ENCODE measurements around the gene ADAM8.
A peak's percentile ranks its signal among the peaks of the same experiment; 100 is the strongest.

Gene ADAM8

GRCh38 chr10:133308421-133309099 is 31.9 kb upstream of the ADAM8 start, which contains the start of the genes TUBGCP2 and ZNF511:
TUBGCP2 (minus strand) TSS chr10:133308872; CDS start chr10:133302941, 5,931 bp downstream.
ZNF511 (plus strand) TSS chr10:133308914; CDS start chr10:133308944, 30 bp downstream.
- peak; percentile 61 for DNase-seq (ENCODE audit: low spot score)

DNA sequence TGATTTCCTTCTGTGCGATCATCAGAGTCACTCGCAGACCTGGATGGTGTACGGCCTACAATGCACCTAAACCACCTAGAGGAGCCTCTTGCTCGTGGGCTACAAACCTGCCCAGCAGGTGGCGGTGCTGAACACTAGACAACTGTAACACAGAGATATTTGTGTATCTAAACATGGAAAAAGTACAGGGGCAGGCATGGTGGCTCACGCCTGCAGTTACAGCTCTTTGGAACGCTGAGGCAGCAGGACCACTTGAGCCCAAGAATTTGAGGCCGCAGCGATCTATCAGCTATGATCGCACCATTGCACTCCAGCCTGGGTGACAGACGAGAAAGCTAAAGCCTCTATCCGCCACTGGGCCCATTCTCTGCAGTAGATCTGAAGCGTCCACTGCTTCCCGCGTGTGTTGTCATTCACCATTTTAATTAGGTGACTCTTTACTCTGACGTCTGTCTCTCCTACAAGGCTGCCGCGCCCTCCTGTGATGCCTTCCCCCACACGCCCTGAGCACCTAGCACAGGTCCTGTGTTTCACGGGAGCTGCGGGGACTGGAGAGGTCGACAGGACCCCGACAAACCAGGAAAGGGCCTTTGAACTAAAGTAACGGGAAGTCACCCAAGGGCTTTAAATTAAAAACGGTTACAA is 31.2 kb upstream of the ADAM8 start:
- DNase-seq (ENCODE audit: low spot score) = peak; percentile 88

DNA sequence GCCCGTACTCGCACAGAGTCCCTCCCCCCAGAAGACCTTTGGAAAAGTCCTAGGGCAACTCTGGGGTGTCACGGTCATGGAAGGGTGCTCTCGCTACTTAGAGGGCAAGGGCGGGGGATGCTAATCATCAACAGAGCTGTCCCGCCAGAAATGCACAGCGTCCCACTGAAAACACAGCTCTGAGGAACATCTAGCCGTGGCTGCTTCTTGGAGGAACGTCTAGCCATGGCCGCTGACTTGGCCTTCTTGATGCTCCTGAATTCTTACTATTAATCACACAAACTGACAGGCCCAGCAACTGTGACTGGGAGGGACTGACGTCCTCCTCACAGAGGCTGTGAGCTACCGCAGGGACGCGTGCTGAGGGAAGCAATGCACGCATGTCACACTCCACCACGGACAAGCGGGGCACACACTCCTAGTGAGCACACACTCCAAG is 30.3 kb upstream of the ADAM8 start:
- no peak for DNase-seq (ENCODE audit: low spot score)

- DNase-seq (ENCODE audit: low spot score) = no peak
Measured at GRCh38 chr10:133306097-133306476, 29.4 kb upstream of the ADAM8 start.

DNA sequence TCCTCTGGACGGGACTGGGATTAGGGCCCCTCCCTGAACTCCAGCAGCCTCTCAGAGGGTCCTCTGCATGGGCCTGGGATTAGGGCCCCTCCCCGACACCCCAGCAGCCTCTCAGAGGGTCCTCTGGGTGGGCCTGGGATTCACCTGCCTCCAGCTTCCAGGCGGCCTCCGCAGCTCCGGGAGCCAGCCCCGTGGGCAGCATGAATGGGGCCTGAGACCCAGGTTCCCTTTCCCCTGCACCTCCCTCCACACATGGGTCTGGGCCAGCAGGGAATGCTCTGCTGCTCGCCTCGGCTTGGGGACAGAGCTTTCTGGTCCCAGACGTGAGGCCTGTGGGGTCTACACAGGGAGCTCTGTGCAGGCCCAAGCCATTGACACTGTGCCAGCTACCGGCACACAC is 26.5 kb upstream of the ADAM8 start:
- no peak for DNase-seq (ENCODE audit: low spot score)

- no peak for DNase-seq (ENCODE audit: low spot score)
Measured at GRCh38 chr10:133302230-133302629, 25.6 kb upstream of the ADAM8 start.

GRCh38 chr10:133299738-133300137 is 23.1 kb upstream of the ADAM8 start:
- DNase-seq (ENCODE audit: low spot score) = no peak

DNA sequence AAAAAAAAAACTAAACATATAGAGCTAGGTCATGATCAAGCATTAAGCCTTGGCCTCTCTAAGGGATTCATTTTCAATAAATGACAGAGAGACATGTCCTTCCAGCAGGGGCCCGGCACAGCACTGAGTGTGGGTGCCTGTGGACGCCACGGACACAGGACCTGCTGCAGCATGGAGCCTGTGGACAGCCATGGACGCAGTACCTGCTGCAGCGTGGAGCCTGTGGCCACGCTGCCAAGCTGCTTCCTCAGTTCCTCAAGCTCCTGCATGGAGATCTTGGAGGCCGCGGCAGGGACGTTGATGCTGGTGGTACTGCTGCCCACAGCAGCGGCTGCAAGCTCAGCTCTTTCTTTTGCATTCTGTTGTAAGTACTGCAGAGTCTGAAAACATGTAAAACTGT is 22.6 kb upstream of the ADAM8 start:
- no peak for DNase-seq (ENCODE audit: low spot score)

DNA sequence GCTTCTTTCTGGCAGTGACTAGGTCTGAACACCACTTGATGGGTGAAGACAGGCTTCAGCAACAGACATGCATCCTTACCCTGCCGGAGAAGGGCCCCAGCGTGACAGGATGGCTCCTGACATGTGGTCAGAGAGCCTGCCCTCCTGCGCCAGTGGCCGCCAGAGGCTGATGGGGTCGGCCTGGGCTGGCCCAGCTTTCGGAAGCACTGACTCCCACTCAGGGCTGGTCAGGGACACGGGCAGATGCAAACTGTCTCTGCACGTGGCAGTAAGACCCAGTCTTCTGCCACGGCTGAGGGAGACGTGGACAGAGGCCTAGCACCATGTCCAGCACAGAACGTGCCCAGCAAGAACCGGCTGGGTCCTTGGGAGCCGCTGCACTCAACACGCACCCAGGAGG is 21.8 kb upstream of the ADAM8 start:
- DNase-seq (ENCODE audit: low spot score) = no peak

DNA sequence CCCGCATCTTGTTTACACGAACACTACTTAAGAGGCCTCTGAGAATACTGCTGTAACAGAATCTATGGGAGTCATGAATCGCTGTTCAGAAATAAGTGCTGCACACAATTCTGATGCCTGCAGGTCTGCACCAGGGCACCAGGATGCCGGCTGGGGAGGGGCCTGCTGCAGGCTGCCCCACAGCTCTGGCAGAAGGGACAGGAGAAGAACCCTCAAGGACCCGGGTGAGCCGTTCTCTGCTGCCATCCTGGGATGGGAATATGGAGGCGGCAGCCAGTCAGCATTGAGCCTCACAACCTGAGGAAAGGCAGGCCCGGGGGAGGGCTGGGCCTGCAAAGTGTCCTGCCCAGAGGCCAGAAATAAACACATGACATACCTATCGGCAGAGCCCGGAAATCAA is 20.8 kb upstream of the ADAM8 start:
- no peak for DNase-seq (ENCODE audit: low spot score)

- DNase-seq (ENCODE audit: low spot score) = no peak
Measured at GRCh38 chr10:133295426-133296320, 19.0 kb upstream of the ADAM8 start.

GRCh38 chr10:133294189-133294588 is 17.5 kb upstream of the ADAM8 start:
- DNase-seq (ENCODE audit: low spot score) = no peak

DNA sequence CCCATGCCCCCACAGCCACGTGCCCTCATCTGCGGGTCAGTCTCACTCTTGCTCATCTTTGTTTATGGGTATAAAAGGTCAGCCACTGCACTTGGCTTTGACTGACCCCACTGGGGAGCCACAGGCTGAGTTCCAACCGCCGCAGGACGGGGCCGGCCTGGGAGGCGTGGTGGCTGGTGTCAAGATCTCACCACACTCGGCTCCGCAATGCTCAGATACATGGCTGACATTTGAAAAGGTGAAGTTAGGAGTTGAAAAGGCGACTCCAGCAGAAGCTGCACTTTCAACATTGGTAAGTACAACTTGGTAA is 17.1 kb upstream of the ADAM8 start:
- no peak for DNase-seq (ENCODE audit: low spot score)

DNA sequence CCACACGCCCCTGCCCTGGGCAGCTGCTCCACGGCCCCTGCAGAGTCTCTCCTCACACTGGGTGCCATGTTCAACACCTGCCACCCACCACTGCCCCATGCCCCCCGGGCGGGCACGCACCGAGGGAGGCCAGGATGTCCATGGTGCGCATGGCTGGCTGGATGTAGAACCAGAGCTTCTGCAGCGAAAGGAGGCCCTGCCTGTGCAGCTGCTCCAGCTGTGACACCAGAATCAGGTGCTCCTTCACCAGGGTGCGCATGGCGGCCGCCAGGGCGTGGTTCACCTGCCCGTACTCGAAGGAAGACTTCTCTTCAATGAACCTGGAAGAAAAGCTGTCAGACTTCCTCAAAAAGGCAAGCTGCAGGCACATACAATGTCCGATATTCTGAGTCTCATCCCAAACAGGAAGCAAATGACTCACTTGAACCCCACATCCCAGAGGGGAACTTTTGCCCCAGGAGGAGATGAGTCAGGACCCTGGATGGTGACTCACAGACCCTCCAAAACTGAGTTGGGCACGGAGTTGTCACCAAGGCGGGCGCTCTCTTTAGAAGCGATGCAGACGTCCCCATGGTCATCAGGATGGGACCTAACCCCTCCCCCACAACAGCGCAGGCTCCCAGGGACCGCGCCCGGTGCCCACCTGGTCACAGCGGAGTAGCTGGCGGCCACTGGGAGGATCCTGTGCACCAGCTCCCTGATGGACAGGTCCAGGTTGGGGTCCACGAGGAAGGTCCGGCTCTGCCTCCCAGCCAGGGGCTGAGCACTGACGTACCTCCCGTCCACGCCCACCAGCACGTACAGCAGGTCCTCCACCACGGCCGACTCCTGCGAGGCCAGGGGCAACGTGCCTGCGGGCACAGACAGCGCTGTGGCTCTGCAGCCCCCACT is 16.5 kb upstream of the ADAM8 start:
- peak; percentile 14 for DNase-seq (ENCODE audit: low spot score)

DNA sequence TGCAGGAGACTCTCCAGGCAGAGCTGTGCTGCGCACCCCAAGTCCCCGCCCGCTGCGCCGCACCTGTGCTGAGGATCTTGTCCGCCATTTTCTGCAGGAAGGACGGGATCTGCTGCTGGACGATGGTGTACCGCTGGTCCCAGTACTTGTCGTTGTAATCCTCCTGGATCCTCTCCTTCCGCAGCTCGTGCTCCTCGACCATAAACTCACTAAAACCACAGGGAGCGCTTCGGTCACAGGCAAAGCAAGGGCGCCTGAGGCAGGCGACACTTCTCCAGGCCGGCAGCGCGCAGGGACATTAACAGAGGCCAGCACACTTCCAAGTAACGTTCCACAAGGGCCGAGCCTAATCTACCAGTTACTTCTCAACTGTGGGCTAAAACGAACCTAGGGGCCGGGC is 13.1 kb upstream of the ADAM8 start:
- no peak for DNase-seq (ENCODE audit: low spot score)

DNA sequence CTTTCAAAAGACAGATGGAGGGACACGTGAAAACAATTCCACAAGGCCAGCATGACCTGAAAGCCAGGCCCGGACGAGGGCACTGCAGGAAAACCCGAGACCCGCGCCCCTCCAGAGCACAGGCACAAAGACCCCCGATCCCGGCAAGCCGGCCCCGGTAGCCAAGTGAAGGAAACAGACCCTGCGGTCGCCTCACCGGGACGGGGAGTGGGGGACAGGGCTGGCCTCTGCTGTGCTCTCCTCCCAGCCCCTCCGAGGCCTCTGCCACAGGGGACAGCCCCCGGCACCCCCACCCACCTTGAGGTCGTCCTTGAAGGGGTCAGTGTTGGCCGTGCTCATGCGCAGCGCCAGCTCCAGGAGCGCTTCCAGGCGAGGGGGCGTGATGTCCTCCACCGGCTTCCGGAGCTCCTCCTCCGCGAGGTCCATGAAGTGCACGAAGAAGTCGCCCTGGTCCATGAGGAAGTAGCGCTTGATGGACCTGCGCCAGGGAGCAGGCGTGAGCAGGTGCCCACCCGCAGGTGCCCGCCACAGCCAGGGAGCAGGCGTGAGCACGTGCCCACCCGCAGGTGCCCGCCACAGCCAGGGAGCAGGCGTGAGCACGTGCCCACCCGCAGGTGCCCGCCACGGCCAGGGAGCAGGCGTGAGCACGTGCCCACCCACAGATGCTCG is 11.3 kb upstream of the ADAM8 start:
- no peak for DNase-seq (ENCODE audit: low spot score)

- DNase-seq (ENCODE audit: low spot score) = no peak
Measured at GRCh38 chr10:133286366-133286765, 9.7 kb upstream of the ADAM8 start.

DNA sequence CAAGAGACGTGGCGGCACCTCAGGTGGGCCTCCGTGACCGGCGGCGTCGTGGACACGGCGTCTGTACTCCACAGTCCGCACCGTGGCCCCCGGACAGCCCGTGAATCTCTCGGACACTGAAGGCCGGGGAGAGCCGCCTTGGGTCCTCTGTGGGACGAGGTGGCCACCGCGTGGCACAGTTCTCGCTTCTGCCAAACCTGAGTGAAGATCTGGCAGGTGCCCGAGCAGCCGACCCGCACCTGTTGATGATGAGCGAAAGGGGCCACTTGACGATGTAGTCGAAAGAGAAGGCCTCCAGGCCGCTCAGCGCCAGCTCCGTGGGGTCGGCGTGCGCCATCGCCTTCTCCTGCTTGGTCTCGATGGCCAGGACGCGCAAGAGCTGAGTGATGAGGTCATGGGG is 8.5 kb upstream of the ADAM8 start:
- no peak for DNase-seq (ENCODE audit: low spot score)

- DNase-seq (ENCODE audit: low spot score) = no peak
Measured at GRCh38 chr10:133283931-133284330, 7.3 kb upstream of the ADAM8 start.

DNA sequence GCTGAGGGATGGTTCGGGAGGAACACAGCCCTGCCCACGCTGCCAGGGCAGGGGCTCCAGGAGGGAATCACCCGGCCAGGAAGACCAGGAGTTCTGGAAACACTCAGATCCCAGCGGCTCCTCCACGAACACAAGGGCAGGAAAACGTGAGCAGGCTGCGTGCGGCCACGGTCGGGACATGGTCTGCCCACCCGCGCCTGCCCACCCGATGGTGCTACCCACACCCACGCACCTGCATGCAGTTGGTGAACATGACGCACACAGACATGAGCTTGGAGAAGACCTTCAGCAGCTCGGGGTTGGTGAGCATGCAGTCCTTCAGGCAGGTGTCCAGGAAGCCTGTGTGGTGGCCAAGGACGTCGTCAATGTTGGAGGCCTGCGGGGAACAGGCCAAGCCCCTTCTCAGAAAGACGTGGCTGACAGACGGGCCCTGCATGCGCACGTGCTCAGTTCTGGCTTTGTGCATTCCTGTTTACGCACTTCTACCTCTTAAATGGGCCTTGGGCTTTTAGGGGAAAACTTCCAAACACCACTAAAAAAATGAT is 6.2 kb upstream of the ADAM8 start:
- no peak for DNase-seq (ENCODE audit: low spot score)
